T-helper 1 cell treated with Interleukin-12 subunit alpha and Interleukin-12 subunit beta and Interleukin-4 antibody, amounts not matched to agents 30 ng/mL and 1 ng/mL, for 36 hours (primary cell): ENCODE results near the gene TPI1. TPM values are rescaled to one million over a fixed set of nuclear protein-coding genes. Genes with fewer than 3 reads are reported as not detected.

Experiments used
- intact Hi-C: fragments of 100-400 bp; cut with micrococcal nuclease; formaldehyde crosslinking; loops from one replicate; pipeline ENCODE4 v1.15.1; 2024
- total RNA-seq: library from RNA; stranded (reverse); gene quantifications from 2 replicates; pipeline ENCODE4 v1.2.3, GENCODE V29; 2022

Gene TPI1
- total RNA-seq, 1 donor from 2014 or later, result 913 TPM

GRCh38 chr12:6843118-6843902, 24.0 kb upstream of the TPI1 start:
- intact Hi-C loops, result no loop called here

DNA sequence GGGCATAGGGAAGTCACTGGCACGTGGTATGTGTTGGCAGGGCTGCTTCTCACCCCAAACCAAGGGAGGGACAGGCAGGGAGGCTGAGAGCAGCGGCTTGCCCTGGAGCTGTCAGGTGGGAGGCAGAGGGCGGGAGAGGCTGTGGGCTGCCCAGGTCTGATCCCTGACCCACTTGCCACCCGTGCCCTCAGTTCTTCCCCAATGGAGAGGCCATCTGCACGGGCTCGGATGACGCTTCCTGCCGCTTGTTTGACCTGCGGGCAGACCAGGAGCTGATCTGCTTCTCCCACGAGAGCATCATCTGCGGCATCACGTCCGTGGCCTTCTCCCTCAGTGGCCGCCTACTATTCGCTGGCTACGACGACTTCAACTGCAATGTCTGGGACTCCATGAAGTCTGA, 21.9 kb upstream of the TPI1 start:
- intact Hi-C loops, result no loop called here

- intact Hi-C loops, result no loop called here
Observed at GRCh38 chr12:6846316-6846869, 20.9 kb upstream of the TPI1 start.

GRCh38 chr12:6847676-6848075, 19.7 kb upstream of the TPI1 start:
- intact Hi-C loops, result no loop called here

DNA sequence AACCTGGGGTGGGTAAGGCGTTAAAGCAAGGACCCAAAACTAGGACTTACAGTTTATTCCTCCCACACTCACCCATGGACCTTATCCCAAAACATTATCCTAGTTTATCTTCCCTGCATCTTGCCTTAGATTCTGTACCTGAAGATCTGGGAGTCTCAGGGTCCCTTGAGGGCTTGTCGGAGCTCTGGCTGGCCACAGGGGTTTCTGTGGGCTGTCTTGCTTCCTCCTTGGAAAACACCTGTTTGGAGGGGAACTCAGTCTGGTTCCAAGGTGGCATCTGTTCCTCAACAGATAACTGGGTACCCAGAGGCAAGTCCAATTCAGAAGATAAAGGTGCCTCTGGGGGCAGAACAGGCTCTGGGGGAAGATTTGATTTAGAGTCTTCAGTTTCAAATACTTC, 17.9 kb upstream of the TPI1 start:
- intact Hi-C loops, result no loop called here

DNA sequence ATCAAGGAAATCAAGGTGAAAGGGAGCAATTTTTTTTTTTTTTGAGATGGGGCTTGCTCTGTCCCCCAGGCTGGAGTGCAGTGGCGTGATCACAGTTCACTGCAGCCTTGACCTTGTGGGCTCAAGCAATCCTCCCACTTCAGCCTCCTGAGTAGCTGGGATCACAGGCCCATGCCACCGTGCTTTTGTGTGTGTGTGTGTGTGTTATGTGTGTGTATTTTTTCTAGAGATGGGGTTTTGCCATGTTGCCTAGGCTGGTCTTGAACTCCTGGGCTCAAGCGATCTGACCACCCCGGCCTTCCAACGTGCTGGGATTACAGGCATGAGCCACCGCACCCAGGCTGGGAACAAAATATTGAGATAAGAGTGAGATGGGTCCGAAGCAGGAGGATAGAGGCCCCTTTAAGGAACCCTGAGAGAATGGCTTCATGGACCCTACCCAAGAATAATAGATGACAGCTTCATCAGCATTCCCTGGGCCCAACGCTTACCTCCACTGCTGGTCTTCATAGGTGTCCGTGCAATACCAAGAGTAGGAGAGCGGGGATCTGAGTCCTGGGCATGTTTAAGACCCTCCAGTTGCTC, 17.3 kb upstream of the TPI1 start:
- intact Hi-C loops, result loop anchor here (5.0 kb wide), 3 partner anchors 282 to 1087 kb away; partner anchors contain the start of genes CLSTN3 and SLC2A3

- intact Hi-C loops, result loop anchor here (1.0 to 5.0 kb wide), 10 partner anchors 15 to 1087 kb away; partner anchors contain the start of genes C12orf57, CHD4, CLSTN3 and LPCAT3
Observed at GRCh38 chr12:6850796-6851152, 16.6 kb upstream of the TPI1 start.

- intact Hi-C loops, result loop anchor here (1.0 to 5.0 kb wide), 10 partner anchors 16 to 1086 kb away; partner anchors contain the start of genes C12orf57, CHD4, CLSTN3 and LPCAT3
Observed at GRCh38 chr12:6851153-6851920, 16.0 kb upstream of the TPI1 start, which contains the start of gene CDCA3. Gene CDCA3, minus strand, starts transcription at chr12:6851286. Its CDS starts 334 bp downstream, at chr12:6850952.

DNA sequence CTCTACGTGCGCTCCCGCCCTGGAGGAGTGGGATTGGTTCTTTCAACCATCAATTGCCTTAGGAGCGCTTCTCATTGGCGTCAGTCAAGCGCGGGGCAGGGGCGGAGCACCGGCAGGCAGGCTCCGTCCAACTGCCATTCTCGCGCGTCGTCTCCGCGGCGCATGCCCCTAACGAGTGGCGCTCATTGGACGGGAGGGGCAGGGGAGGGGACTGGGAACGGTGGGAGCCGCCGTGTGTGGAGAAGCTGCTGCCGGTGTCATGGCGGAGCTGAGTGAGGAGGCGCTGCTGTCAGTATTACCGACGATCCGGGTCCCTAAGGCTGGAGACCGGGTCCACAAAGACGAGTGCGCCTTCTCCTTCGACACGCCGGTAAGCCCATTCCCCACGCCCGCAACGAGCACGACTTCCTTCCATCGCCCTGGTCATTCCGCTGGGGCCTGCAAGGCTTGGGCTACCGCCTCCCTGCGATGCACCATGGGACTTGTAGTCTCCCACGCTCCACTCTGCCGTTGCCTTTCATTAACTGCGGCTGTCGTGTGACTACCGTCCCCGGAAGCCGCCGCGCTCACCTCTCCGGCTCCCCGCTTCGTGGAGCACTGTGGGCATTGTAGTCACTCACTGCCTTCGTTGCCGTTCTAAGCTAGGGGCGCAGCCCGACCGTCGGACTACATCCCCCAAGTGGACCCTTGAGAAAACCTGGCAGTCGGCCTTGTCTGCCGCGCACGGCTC, 15.2 kb upstream of the TPI1 start, which contains the start of gene USP5:
Gene USP5 (plus strand): TSS at position 230 of the 730 bp plus-strand sequence. CDS start 30 bp downstream, at position 260.
- intact Hi-C loops, result loop anchor here (1.0 to 5.0 kb wide), 24 partner anchors 15 to 1085 kb away; partner anchors contain the start of genes C12orf57, CD4, CHD4 and CLSTN3

DNA sequence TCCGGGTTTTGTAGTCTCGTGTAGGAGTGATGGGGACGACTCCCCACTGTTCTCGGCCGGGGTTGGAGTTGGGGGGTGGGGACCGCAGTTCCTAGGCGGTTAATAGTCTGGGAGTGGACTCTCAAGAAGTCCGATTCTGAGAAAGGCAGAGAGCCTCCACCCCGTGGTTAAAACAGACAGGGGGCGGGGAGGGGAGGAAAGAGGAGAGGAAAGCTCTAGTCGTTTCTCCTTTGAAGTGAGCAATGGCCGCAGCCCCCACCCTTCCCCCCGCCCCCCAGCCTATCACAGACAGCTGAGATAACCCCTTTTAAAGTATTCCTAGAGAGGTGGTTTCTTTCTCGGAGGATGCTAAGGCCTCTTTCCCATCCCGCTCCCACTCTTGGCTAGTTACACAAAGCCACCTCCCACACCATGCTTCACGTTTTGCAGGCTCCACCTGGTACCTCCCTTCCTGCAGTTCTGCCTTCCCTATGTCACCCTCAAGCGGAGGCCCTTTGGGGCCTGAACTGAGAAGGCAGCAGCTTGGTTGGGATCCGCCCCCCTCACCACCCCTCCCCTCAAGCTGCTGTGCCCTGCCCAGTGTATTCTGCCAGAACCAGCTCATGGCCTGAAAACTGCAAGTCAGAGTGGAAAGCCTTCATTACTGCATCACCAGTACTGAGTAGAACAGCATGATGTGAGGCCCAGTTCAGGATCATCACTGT, 14.5 kb upstream of the TPI1 start:
- intact Hi-C loops, result loop anchor here (1.0 to 5.0 kb wide), 17 partner anchors 14 to 1084 kb away; partner anchors contain the start of genes CD4, CLSTN3, COPS7A and EMG1

DNA sequence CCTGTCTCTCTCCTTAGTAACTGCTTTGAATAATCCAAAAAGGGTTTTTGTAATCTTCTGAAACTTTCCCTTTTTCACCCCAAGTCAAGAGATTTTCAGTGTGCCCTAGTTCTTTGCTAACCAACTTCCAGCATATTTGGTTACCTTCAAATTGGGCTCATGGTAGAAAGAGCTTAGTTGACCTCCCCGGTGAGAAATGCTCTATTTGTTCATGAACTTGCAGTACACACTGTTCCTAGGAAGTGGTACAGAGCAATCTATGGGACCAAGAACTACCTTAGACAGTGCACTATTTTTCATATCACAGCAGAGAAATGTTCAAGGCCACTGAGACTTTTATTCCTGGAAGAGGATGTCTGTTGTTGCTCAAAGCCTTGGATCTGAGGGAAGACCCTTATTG, 13.7 kb upstream of the TPI1 start:
- intact Hi-C loops, result loop anchor here (5.0 kb wide), 3 partner anchors 279 to 1084 kb away; partner anchors contain the start of genes CLSTN3 and SLC2A3

DNA sequence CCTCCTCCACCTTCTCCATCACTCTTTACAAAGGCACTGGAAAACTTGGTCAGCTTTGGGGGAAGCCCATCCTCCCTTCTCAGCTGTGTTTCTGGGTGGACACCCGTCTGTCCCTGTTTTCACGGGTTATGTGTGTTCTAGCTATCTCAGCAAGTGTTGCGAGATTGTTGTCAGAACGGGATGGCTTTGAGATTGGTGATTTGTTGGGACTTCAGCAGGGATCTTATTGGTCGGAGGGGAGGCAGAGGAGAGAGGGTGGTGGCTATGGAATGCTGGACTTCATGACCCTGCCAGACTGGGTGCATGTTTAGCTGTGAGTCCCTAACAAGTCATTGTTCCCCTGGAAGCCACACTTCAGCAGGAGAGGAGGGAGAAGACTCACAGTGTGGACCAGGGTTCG, 13.3 kb upstream of the TPI1 start:
- intact Hi-C loops, result loop anchor here (5.0 kb wide), 3 partner anchors 278 to 1083 kb away; partner anchors contain the start of genes CLSTN3 and SLC2A3

GRCh38 chr12:6855322-6855721, 12.0 kb upstream of the TPI1 start:
- intact Hi-C loops, result no loop called here

GRCh38 chr12:6858799-6859198, 8.5 kb upstream of the TPI1 start:
- intact Hi-C loops, result no loop called here

- intact Hi-C loops, result no loop called here
Observed at GRCh38 chr12:6860116-6860515, 7.2 kb upstream of the TPI1 start.

DNA sequence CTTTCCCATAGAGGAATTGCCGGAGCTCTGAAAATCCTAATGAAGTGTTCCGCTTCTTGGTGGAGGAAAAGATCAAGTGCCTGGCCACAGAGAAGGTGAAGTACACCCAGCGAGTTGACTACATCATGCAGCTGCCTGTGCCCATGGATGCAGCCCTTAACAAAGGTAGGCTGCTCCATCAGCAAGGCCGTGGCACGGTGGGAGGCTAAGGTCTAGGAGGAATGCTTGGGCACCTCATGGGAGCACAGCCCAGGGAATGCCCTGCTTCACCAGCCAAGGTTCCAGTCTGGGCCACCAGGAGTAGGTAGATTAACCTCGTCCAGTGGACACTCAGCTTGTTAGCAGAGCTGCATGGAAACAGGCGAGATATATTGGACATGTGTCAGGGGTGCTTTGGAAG, 6.4 kb upstream of the TPI1 start:
- intact Hi-C loops, result no loop called here

DNA sequence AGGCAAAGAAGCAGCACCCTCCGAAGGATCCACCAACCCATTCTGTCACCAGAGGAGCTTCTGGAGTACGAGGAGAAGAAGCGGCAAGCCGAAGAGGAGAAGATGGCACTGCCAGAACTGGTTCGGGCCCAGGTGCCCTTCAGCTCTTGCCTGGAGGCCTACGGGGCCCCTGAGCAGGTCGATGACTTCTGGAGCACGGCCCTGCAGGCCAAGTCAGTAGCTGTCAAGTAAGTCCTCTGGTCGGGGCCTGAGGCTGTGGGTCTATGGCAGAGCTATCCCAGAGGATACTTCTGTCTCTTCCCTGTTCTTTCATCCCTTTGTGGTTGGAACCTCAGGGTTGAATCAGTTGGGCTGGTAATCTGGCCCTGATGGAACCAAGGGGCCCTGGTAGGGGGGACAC, 5.9 kb upstream of the TPI1 start:
- intact Hi-C loops, result no loop called here

GRCh38 chr12:6863033-6863432, 4.3 kb upstream of the TPI1 start:
- intact Hi-C loops, result no loop called here

- intact Hi-C loops, result no loop called here
Observed at GRCh38 chr12:6863586-6864321, 3.6 kb upstream of the TPI1 start.
